Ovary (tissue), 3 donors: Measurements from ENCODE around the gene DOCK4.

Experiments
- EP300 ChIP-seq: sonication (generic); formaldehyde crosslinking; IDR thresholded peaks from one replicate; pipeline ENCODE4 v1.6.1; 2017; ENCODE audit warnings: antibody characterized with exemption
- TF ChIP-seq, protein P1 (sequence below), 3 donors: fragments of 450-650 bp in 2 of 3; fragments of 200-600 bp in 1 of 3; IDR thresholded peaks; one replicate each; pipeline versions ENCODE4 v1.5.1 to v1.8.0; 2016 to 2022; ENCODE audit warnings: antibody characterized with exemption in 3 of 3, mild to moderate bottlenecking in 1 of 3
- donor health status: DM: no; HTN: no; CAD: no.

DNA sequence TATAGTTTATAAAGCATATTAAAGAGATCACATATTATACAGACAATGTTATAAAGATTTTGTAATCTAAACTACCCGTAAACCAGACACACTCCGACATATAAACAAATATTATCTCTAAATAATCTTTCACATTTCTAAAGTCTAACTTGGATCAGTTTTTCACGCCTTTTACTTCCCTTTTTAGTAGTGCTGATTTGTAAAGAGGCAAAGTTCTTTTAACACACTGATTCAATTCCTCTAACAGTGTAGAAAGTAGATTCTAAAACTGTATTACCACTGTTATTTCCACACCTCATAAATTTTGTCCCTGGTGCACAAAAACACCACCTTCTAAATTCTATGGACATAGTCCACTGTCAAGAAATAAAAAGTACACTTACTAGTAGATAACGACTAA lies 230.9 kb downstream of the DOCK4 start:
- TF ChIP-seq, protein P1, sequence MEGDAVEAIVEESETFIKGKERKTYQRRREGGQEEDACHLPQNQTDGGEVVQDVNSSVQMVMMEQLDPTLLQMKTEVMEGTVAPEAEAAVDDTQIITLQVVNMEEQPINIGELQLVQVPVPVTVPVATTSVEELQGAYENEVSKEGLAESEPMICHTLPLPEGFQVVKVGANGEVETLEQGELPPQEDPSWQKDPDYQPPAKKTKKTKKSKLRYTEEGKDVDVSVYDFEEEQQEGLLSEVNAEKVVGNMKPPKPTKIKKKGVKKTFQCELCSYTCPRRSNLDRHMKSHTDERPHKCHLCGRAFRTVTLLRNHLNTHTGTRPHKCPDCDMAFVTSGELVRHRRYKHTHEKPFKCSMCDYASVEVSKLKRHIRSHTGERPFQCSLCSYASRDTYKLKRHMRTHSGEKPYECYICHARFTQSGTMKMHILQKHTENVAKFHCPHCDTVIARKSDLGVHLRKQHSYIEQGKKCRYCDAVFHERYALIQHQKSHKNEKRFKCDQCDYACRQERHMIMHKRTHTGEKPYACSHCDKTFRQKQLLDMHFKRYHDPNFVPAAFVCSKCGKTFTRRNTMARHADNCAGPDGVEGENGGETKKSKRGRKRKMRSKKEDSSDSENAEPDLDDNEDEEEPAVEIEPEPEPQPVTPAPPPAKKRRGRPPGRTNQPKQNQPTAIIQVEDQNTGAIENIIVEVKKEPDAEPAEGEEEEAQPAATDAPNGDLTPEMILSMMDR (IDR thresholded peaks at IDR 0.05), result no peak
- TF ChIP-seq EP300, result no peak
